Caco-2 (cell line): Measurements from ENCODE around the gene PNKD. TPM values are rescaled to one million over a fixed set of nuclear protein-coding genes. Genes with fewer than 3 reads are reported as not detected.

Experiments
- BruUV-seq: library from RNA; stranded (reverse); fragments of 400-500 nt; replicated peaks from 2 replicates; lab custom pipeline; 2021; lab: Mats Ljungman, UMichigan
- CTCF ChIA-PET: fragments of 300-600 bp; sonication (Branson Sonifier 250); formaldehyde crosslinking; loops from one replicate; lab custom pipeline; 2022; ENCODE audit warnings: antibody characterized with exemption; lab: Charles Lee
- POLR2A ChIA-PET: fragments of 300-600 bp; sonication (Branson Sonifier 250); formaldehyde crosslinking; loops from one replicate; lab custom pipeline; 2022; ENCODE audit warnings: antibody characterized with exemption; lab: Charles Lee
- DNase-seq, 2 experiments: peaks; one replicate each; pipeline versions ENCODE4 v3.0.0 to v3.0.0-alpha.2; 2020 to 2022
- H3K27me3 ChIP-seq: replicated peaks from 2 replicates; pipeline ENCODE4 v1.6.0; 2011; ENCODE audit warnings: low read length; ENCODE audit not compliant: control insufficient read depth, insufficient read depth
- H3K36me3 ChIP-seq: 2 replicates; pipeline ENCODE4 v1.5.1; 2011; ENCODE audit warnings: low read length; ENCODE audit not compliant: control insufficient read depth, insufficient read depth
- H3K4me1 ChIP-seq: fragments of 250-450 bp; sonication (Bioruptor Pico); 2 replicates; pipeline ENCODE4 v1.5.1; 2020; ENCODE audit warnings: mild to moderate bottlenecking
- H3K4me3 ChIP-seq: 2 replicates; pipeline ENCODE4 v1.5.1; 2011; ENCODE audit warnings: low read depth, mild to moderate bottlenecking, control low read depth, low read length
- H3K9me3 ChIP-seq: fragments of 250-450 bp; sonication (Bioruptor Pico); 2 replicates; pipeline ENCODE4 v1.5.1; 2020; ENCODE audit warnings: mild to moderate bottlenecking, moderate library complexity
- H3K27ac Mint-ChIP-seq: one replicate; pipeline ENCODE4 v1.8.0; 2022; ENCODE audit warnings: mixed read lengths; ENCODE audit not compliant: unreplicated experiment
- H3K27me3 Mint-ChIP-seq: one replicate; pipeline ENCODE4 v1.8.0; 2022; ENCODE audit warnings: mixed read lengths; ENCODE audit not compliant: insufficient read depth, unreplicated experiment
- H3K36me3 Mint-ChIP-seq: one replicate; pipeline ENCODE4 v1.8.0; 2022; ENCODE audit warnings: mild to moderate bottlenecking, mixed read lengths; ENCODE audit not compliant: insufficient read depth, unreplicated experiment
- H3K4me1 Mint-ChIP-seq: one replicate; pipeline ENCODE4 v1.8.0; 2022; ENCODE audit warnings: low read depth, mixed read lengths; ENCODE audit not compliant: unreplicated experiment
- H3K4me3 Mint-ChIP-seq: one replicate; pipeline ENCODE4 v1.8.0; 2022; ENCODE audit warnings: mild to moderate bottlenecking, moderate library complexity, mixed read lengths; ENCODE audit not compliant: unreplicated experiment
- H3K9me3 Mint-ChIP-seq: one replicate; pipeline ENCODE4 v1.8.0; 2022; ENCODE audit warnings: mixed read lengths; ENCODE audit not compliant: unreplicated experiment
- intact Hi-C: fragments of 100-400 bp; cut with micrococcal nuclease; formaldehyde crosslinking; loops from one replicate; pipeline ENCODE4 v1.10.0; 2022; ENCODE audit not compliant: unreplicated experiment
- total RNA-seq: library from RNA; stranded (reverse); gene quantifications from 2 replicates; pipeline ENCODE4 v1.2.3, GENCODE V29; 2022
- TF ChIP-seq, protein P1 (sequence below), 2 experiments: fragments of 200-600 bp in 1 of 2; IDR thresholded peaks; 1 replicate in 1 of 2; 2 replicates in 1 of 2; pipeline versions ENCODE4 v1.5.1 to v1.8.0; 2011 to 2022; ENCODE audit warnings: antibody characterized with exemption in 1 of 2, control low read depth in 1 of 2, inconsistent platforms in 1 of 2, low read depth in 1 of 2, low read length in 1 of 2, mild to moderate bottlenecking in 1 of 2, moderate library complexity in 1 of 2; ENCODE audit not compliant: insufficient read depth in 1 of 2, severe bottlenecking in 1 of 2, unreplicated experiment in 1 of 2

The PNKD gene
- total RNA-seq, 1 experiment from 2014 or later = 39.2 TPM

DNA sequence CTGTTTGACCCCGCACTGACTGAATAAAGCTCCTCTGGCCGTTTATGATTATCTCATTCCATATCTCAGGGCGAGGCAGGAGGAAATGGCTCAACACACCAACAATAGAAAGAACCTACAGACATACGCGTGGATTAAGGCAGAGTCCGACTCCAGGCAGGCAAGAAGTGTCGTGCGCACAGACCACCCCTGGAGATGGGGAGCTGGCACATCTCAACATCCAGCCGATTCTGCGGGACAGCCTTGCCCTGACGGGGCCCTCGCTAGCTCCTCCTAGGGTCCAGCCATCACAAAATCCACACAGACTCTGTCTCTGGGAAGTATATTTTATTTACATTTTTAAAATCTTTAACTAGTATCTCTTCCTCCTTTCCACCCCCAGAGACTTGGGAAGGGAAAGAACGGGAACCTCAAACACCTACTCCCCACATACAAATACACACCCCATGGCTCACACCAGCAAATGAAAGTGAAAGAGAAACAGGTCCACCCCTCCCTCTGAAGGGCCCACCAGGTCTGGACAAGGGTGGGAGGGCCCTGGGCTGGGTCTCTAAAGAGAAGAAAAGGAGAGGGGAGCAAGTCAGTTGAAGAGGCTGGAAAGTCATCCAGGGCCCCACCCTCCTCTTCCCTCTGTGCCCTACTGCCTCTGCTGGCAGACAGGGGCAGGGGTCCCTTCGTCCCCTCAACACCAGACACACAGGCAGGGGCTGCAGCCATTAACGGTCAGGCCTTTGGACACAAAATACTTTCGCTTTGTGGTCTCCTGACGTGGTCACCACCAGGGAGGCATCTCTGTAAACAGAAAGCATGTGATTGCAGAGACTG is 6.3 kb upstream of the PNKD start:
- TF ChIP-seq, protein P1, sequence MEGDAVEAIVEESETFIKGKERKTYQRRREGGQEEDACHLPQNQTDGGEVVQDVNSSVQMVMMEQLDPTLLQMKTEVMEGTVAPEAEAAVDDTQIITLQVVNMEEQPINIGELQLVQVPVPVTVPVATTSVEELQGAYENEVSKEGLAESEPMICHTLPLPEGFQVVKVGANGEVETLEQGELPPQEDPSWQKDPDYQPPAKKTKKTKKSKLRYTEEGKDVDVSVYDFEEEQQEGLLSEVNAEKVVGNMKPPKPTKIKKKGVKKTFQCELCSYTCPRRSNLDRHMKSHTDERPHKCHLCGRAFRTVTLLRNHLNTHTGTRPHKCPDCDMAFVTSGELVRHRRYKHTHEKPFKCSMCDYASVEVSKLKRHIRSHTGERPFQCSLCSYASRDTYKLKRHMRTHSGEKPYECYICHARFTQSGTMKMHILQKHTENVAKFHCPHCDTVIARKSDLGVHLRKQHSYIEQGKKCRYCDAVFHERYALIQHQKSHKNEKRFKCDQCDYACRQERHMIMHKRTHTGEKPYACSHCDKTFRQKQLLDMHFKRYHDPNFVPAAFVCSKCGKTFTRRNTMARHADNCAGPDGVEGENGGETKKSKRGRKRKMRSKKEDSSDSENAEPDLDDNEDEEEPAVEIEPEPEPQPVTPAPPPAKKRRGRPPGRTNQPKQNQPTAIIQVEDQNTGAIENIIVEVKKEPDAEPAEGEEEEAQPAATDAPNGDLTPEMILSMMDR (IDR thresholded peaks at IDR 0.05; ENCODE audit: insufficient read depth in 1 of 2, low read depth in 1 of 2, low read length in 1 of 2, severe bottlenecking in 1 of 2, unreplicated experiment in 1 of 2) = peak; percentile 2 to 12
- Histone ChIP-seq H3K27me3 (no peaks in the 10 kb centered on the region), H3K4me3 (no peak overlapping the region), H3K36me3 (peaks cover 6% of the 10 kb centered on the region; the same call in 1 of the 2 replicates), H3K9me3 (no peaks in the 10 kb centered on the region), H3K4me1 (peaks cover 20% of the 10 kb centered on the region)
- no peak for DNase-seq
- peaks cover 5% of the 10 kb centered on the region for H3K4me1 Mint-ChIP-seq
- intact Hi-C loops = no loop called here
- H3K4me3 Mint-ChIP-seq = no peak overlapping the region
- peaks cover 55% of the 10 kb centered on the region for H3K36me3 Mint-ChIP-seq
- BruUV-seq = TSS peak; percentile 10
- ChIA-PET POLR2A (no interaction called here), CTCF (no interaction called here)
- no peaks in the 10 kb centered on the region for H3K9me3 Mint-ChIP-seq
- peak overlapping the region; percentile 55 for H3K27ac Mint-ChIP-seq
- no peaks in the 10 kb centered on the region for H3K27me3 Mint-ChIP-seq

DNA sequence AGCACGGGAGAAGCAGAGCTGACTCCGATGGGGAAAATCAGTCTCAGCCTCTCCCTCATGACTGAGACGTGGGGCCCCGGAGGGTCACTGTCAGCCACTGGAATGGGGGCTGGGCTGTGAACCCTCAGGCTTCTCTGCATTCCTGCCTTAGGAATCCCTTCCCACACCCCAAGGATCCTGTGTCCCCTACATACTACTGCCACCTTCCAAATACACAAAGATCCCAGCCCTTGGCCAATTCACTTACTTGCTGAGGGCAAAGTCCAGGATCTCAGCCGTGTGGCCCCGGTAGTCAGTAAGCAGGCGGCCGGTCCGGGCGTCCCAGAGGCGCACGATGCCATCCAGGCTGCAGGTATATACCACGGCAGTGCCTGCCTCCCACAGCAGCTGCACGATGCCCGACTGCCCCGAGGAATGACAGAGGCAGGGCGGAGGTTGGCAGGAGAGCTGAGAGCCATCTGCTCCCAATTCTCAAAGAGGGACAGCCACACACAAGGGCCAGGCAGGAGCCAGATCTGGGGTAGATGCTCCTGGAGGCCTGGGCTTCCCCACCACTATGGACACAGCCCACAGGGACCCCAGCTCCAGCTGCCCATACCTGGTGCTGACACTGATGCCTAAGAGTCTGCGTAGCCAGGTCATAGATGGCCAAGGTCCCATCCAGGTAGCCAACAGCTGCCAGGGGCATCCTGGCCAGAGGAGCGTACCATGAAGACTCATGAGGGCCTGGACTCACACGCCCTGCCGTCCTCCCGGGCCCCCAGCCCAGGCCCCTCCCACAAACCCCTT is 5.4 kb upstream of the PNKD start:
- DNase-seq = no peak
- Mint-ChIP-seq H3K36me3 (peaks cover 55% of the 10 kb centered on the region), H3K27me3 (no peaks in the 10 kb centered on the region), H3K9me3 (no peaks in the 10 kb centered on the region), H3K4me1 (peaks cover 5% of the 10 kb centered on the region), H3K27ac (peak overlapping the region; percentile 55), H3K4me3 (no peak overlapping the region)
- BruUV-seq = no TSS peak
- H3K4me1 ChIP-seq = peaks cover 20% of the 10 kb centered on the region
- no peak overlapping the region for H3K4me3 ChIP-seq
- POLR2A ChIA-PET = no interaction called here
- H3K36me3 ChIP-seq = peaks cover 6% of the 10 kb centered on the region; the same call in 1 of the 2 replicates
- CTCF ChIA-PET = interaction anchor here (0.6 kb wide), 1 partner anchor 48 kb away, joined by 4 read pairs; no protein-coding TSS in a partner anchor
- TF ChIP-seq, protein P1 (IDR thresholded peaks at IDR 0.05; ENCODE audit: insufficient read depth in 1 of 2, low read depth in 1 of 2, low read length in 1 of 2, severe bottlenecking in 1 of 2, unreplicated experiment in 1 of 2) = no peak
- H3K27me3 ChIP-seq = no peaks in the 10 kb centered on the region
- no peaks in the 10 kb centered on the region for H3K9me3 ChIP-seq
- intact Hi-C loops = no loop called here

DNA sequence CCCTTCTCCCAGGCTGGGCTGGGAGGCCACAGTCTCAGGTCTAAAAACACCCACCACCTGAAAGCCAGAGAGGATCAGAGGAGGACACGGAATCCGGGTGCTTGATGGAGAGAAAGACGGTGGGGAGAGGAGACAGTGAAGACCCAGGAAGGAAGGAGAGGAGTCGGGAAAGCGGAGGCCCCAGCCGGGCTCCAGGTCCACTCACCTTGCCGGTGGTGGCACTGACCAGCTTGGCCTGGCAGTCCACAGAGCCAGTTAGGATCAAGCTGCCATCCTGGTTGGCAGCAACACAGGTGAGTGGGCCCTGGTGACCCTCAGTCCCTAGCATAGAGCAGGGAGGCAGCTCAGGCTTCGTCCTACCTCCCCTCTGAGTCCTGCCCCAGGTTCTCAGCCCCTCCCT is 4.7 kb upstream of the PNKD start:
- POLR2A ChIA-PET = no interaction called here
- peaks cover 6% of the 10 kb centered on the region; the same call in 1 of the 2 replicates for H3K36me3 ChIP-seq
- CTCF ChIA-PET = interaction anchor here (0.6 kb wide), 1 partner anchor 47 kb away, joined by 4 read pairs; no protein-coding TSS in a partner anchor
- H3K4me3 ChIP-seq = no peak overlapping the region
- TF ChIP-seq, protein P1 (IDR thresholded peaks at IDR 0.05; ENCODE audit: insufficient read depth in 1 of 2, low read depth in 1 of 2, low read length in 1 of 2, severe bottlenecking in 1 of 2, unreplicated experiment in 1 of 2) = no peak
- BruUV-seq = no TSS peak
- Mint-ChIP-seq H3K36me3 (peaks cover 55% of the 10 kb centered on the region), H3K4me1 (peaks cover 5% of the 10 kb centered on the region), H3K27me3 (no peaks in the 10 kb centered on the region), H3K4me3 (no peak overlapping the region), H3K9me3 (no peaks in the 10 kb centered on the region), H3K27ac (peak overlapping the region; percentile 55)
- intact Hi-C loops = no loop called here
- H3K27me3 ChIP-seq = no peaks in the 10 kb centered on the region
- H3K9me3 ChIP-seq = no peaks in the 10 kb centered on the region
- peaks cover 20% of the 10 kb centered on the region for H3K4me1 ChIP-seq
- no peak for DNase-seq
